LNCAP (cell line): ENCODE results near the gene HES3.

Experiments
- CTCF ChIP-seq: fragments of 450-650 bp; IDR thresholded peaks from 2 replicates; pipeline ENCODE4 v1.5.1; 2017; ENCODE audit warnings: mild to moderate bottlenecking

Gene HES3

GRCh38 chr1:6249739-6250689, 6.0 kb downstream of the HES3 start:
- TF ChIP-seq CTCF = no peak

GRCh38 chr1:6251233-6251632, 7.3 kb downstream of the HES3 start:
- no peak for TF ChIP-seq CTCF

GRCh38 chr1:6251681-6252373, 7.8 kb downstream of the HES3 start:
- no peak for TF ChIP-seq CTCF

GRCh38 chr1:6252374-6252710, 8.4 kb downstream of the HES3 start:
- no peak for TF ChIP-seq CTCF

GRCh38 chr1:6253380-6253779, 9.4 kb downstream of the HES3 start:
- no peak for TF ChIP-seq CTCF

- TF ChIP-seq CTCF = no peak
Observed at GRCh38 chr1:6254691-6255090, 10.7 kb downstream of the HES3 start.

- TF ChIP-seq CTCF = no peak
Observed at GRCh38 chr1:6256645-6257044, 12.7 kb downstream of the HES3 start.
